Measurements from ENCODE around the gene KRT31.

DNA sequence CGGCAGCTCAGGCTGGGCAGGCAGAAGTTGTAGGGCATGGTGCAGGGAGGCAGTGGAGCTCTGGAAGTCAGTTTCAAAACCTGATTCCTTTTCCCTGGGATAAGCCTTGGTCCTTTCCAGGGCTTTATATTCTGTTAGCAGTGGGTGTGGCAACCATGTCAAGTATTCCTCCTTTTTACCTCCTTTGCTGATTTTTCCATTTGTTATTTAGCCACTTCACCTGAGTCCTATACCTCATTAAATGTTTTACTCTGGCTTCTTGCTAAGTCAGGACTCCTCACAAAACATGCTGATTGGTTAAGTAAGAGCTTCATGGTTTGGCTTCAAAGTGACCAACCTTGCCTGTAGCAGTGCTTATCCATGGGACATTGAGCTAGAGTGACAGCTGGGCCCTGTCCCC is 27.7 kb downstream of the KRT31 start, which contains the start of gene KRT33B:
- TF ChIP-seq CTCF (IDR thresholded peaks at IDR 0.05) (no peak), POLR2A (IDR thresholded peaks at IDR 0.05; ENCODE audit: low read depth) (no peak), POLR2AphosphoS5 (IDR thresholded peaks at IDR 0.05) (no peak), EP300 (IDR thresholded peaks at IDR 0.05) (no peak)

Data from esophagus muscularis mucosa (tissue), 4 donors.